AG10803 (cell line): ENCODE measurements around the gene C1QTNF12.

Experiments used
- DNase-seq: peaks from one replicate; pipeline ENCODE4 v3.0.0; 2010; ENCODE audit warnings: low read depth
- H3K4me3 ChIP-seq: 2 replicates; pipeline ENCODE4 v1.5.1; 2011; ENCODE audit warnings: mild to moderate bottlenecking, low read length, control low read depth
- TF ChIP-seq, protein P1 (sequence below): conservative IDR thresholded peaks from 2 replicates; pipeline ENCODE4 v1.5.1; 2011; ENCODE audit warnings: mild to moderate bottlenecking, low read length, control low read depth, inconsistent platforms

Gene C1QTNF12

DNA sequence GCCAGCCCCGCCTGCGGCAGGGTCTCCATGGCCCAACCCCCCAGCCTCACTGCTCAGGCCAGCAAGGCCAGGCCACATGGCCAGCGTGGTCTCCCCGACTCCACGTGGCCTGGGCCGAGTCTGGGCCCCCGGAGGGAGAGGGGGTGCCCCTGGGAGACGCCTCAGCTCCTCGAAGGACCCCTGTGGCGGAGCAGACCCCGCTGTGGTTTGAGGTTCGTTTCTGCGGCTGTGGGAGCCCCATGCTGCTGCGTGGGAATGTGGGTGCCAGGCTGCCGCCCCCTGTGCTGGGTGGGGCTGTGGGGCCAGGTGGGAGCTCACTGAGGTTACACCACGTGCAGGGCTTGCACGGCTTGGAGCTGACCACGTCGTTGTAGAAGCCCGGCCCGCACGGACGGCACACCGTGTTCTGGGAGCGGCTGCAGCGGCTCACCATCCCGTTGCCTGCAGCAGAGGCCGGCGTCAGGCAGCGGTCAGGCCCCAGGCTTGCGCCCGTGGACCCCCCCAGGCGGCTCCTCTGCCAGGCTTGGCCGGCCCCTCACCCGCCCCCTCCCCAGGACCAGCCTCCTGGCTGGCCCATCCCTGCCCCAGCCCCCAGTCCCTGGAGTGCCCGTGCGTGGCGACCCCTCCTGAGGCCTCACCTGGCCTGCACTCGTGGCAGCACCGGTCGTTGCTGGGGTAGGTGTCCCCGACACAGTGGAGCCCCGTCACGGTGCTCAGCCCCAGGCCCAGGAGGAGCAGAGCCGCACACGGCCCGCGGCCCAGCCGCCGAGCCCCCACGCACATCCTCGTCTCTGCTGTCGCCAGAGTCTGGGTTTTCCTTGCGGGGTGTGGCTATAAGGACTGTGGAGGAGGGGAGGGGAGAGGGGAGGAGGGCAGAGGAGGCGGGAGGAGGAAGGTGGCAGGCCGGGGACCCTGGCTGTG is 32.9 kb downstream of the C1QTNF12 start, which contains the start of gene TNFRSF4:
TSS of gene TNFRSF4 (minus strand) at position 809 of the 921 bp plus-strand sequence. CDS start at position 783, 26 bp downstream.
- TF ChIP-seq, protein P1, sequence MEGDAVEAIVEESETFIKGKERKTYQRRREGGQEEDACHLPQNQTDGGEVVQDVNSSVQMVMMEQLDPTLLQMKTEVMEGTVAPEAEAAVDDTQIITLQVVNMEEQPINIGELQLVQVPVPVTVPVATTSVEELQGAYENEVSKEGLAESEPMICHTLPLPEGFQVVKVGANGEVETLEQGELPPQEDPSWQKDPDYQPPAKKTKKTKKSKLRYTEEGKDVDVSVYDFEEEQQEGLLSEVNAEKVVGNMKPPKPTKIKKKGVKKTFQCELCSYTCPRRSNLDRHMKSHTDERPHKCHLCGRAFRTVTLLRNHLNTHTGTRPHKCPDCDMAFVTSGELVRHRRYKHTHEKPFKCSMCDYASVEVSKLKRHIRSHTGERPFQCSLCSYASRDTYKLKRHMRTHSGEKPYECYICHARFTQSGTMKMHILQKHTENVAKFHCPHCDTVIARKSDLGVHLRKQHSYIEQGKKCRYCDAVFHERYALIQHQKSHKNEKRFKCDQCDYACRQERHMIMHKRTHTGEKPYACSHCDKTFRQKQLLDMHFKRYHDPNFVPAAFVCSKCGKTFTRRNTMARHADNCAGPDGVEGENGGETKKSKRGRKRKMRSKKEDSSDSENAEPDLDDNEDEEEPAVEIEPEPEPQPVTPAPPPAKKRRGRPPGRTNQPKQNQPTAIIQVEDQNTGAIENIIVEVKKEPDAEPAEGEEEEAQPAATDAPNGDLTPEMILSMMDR = no peak
- DNase-seq = no peak
- no peak within 1 kb of the TSS for H3K4me3 ChIP-seq

DNA sequence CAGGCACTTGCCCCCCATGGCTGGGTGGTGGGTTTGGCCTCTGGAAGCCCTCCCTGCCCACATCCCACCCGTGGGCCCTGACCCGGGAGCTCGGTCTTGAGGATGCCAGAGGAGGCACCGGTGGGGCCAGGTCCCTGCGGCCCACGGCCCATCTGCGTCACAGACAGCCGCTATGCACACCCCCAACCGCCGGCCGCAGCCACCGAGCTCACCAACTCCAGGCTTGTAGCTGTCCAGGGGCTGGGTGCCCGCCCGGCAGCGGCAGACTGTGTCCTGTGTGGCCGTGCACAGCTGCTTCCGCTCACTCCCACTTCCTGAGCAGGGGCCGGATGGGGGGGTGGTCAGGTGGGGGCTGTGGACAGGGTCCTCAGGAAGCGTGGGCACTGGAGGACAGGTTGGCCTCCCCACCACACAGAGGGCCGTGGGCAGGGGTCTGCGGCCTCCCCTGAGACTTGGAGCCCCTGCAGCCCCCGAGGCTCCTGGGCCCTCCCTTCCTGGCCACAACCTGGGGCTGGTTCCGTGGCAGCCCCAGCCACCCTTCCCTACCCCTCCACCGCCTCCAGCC is 33.7 kb downstream of the C1QTNF12 start:
- DNase-seq = no peak
- no peak overlapping the region for H3K4me3 ChIP-seq

DNA sequence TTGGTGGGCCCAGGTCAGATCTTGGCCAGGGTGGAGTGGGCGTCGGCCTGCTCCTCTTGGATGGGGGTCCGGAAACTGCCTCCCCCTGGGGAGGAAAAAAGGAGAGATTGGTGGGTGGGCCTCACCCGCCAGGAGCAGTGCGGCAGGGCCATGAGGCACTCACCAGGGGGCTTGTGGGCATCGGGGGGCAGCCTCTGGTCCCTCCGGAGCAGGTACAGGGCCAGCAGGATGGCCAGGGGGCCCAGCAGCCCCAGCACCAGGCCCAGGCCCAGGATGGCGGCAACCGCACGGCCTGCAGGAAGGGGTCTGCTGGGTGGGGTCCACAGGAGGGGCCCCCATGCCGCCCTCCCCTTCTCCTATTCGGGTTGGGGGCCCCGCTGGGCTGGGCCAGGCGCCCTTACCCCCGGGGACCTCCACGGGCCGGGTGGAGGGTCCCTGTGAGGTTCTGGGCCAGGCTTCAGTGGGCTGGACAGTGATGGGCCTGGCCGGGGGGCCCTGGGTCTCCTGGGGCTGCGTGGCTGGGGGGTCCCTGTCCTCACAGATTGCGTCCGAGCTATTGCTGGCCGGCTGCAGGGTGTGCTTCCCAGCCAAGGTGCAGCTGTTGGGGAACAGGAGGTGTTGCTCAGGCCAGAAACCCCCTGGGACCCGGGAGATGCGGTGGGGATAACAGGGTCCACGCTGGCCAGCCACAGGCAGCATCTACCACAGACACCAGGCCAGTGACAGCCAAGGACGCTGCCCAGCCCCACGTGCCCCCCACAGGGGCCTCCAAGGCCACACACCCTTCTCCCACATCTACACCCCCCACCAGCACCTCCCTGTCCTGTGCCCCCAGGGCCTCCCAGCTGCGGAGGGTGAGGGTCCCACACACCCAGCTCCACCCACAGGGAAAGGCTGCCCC is 34.7 kb downstream of the C1QTNF12 start:
- TF ChIP-seq, protein P1 = no peak
- DNase-seq = no peak
- H3K4me3 ChIP-seq = no peak overlapping the region

More for the DNA sequence above, 33.7 kb downstream of the C1QTNF12 start:
- TF ChIP-seq, protein P1 = no peak

DNA sequence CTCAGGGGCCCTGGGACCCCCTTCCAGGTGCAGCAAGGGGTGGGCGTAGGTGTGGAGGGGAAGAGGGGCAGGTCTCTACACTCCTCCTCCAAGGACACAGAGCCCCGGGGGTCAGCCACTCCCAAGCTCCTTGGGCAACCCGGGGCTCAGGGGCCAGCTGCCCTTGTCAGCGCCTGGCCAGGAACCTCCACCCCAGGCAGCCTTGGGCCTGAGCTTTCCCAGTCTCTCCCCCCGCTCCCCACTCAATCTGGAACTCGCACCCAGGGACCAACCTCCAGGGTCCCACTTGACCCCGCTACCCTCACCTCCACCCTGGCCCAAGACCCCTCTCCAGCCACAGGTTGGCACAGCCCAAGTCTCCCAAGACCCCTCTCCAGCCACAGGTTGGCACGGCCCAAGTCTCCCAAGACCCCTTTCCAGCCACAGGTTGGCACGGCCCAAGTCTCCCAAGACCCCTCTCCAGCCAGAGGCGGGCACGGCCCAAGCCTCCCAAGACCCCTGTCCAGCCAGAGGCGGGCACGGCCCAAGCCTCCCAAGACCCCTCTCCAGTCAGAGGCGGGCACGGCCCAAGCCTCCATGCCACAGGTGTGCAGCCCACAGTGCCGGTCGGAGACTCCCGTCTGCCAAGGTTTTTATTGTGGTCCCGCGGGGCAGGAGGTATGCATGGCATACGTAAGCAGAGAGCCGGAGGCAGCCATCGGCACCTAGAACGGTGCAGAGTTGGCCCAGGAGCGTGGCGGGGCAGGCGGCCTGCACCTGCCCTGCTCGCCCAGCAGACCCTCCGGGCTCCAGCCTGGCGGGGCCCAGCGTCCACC is 35.6 kb downstream of the C1QTNF12 start:
- no peak for DNase-seq
- TF ChIP-seq, protein P1 = no peak
- H3K4me3 ChIP-seq = no peak overlapping the region

DNA sequence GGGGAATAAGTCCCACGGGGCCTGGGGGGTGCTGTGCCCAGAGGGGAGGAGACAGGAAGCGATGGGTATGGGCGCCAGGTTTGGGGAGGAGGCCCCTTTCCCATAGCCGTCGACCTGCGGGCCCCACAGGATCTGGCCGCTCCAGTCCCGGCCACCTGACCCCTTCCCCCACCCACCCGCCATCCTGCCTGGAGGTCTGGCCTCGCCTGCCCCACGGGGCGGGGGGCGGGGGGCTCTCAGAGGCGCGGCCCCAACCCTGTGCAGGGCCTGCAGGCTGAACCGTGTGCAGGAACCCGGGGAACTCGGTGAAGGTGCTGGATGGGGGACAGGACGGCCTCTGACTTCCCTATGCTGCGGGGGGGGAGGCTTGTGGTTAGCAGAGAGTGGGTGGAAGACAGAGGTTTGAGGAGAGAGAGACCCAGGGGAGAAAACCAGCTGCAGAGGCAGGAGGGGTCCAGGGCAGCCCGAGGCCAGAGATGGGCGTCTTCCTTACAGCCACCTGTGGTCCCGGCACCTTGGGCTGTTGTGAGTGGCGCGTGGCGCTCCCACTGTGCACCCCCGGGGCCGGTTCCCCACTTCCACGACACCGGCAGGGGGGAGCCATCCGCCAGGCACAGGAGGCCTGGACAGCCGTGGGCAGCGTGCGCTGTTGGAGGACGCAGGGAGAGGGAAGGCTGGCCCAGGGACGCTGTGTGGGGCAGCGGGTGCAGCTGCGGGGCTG is 37.6 kb downstream of the C1QTNF12 start:
- TF ChIP-seq, protein P1 = no peak
- DNase-seq = no peak
- H3K4me3 ChIP-seq = no peak overlapping the region; the same call in 1 of the 2 replicates

DNA sequence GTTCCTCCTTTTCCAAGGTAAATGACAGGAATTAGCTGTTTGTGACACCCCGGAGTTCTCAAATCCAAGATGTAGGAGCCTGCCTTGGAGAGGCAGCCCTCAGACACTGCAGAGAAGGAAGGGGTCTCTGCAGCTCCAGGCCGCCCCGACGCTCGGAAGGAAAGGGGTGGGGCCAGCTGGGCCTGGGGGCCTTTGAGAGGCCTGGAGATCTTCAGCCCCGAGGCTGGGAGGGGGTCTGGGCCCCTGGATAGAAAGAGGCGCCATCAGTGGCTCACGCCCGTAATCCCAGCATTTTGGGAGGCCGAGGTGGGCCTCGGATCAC is 39.0 kb downstream of the C1QTNF12 start:
- no peak overlapping the region for H3K4me3 ChIP-seq
- TF ChIP-seq, protein P1 = no peak
- DNase-seq = no peak
